Stimulated activated CD8-positive, alpha-beta memory T cell treated with anti-CD3 and anti-CD28 coated beads, Interleukin-4, amount 100 ng/mL, for 24 hours (primary cell): Measurements from ENCODE around the gene TRAK2.
"Not testable (repeated sequence)": the region's sequence is repeated elsewhere in the genome, so short reads cannot be mapped to it uniquely, and the experiment has no call there.

Source experiments
- DNase-seq: peaks from one replicate; pipeline ENCODE4 v3.0.0-alpha.2; 2020; ENCODE audit warnings: low read depth

Gene TRAK2

GRCh38 chr2:201452058-201452921, 1.0 kb upstream of the TRAK2 start:
- DNase-seq = no peak

GRCh38 chr2:201450954-201451291, 335 bp downstream of the TRAK2 start:
- no peak for DNase-seq

GRCh38 chr2:201448701-201449100, 2.6 kb downstream of the TRAK2 start:
- no peak for DNase-seq

GRCh38 chr2:201448061-201448460, 3.2 kb downstream of the TRAK2 start:
- DNase-seq = no peak

- no peak for DNase-seq
Measured at GRCh38 chr2:201447086-201447485, 4.2 kb downstream of the TRAK2 start.

GRCh38 chr2:201444746-201445465, 6.4 kb downstream of the TRAK2 start:
- DNase-seq = no peak

GRCh38 chr2:201441409-201441808, 9.8 kb downstream of the TRAK2 start:
- no peak for DNase-seq

- no peak for DNase-seq
Measured at GRCh38 chr2:201440182-201440581, 11.1 kb downstream of the TRAK2 start.

- not testable (repeated sequence) for DNase-seq
Measured at GRCh38 chr2:201439336-201439922, 11.8 kb downstream of the TRAK2 start.

GRCh38 chr2:201436141-201436540, 15.1 kb downstream of the TRAK2 start:
- no peak for DNase-seq

- no peak for DNase-seq
Measured at GRCh38 chr2:201433394-201433995, 17.8 kb downstream of the TRAK2 start.

- no peak for DNase-seq
Measured at GRCh38 chr2:201432621-201433393, 18.5 kb downstream of the TRAK2 start.

GRCh38 chr2:201432038-201432620, 19.1 kb downstream of the TRAK2 start:
- DNase-seq = no peak

GRCh38 chr2:201430839-201431238, 20.4 kb downstream of the TRAK2 start:
- no peak for DNase-seq

- not testable (repeated sequence) for DNase-seq
Measured at GRCh38 chr2:201430322-201430721, 20.9 kb downstream of the TRAK2 start.

GRCh38 chr2:201429835-201430234, 21.4 kb downstream of the TRAK2 start:
- not testable (repeated sequence) for DNase-seq

GRCh38 chr2:201428366-201428765, 22.9 kb downstream of the TRAK2 start:
- DNase-seq = not testable (repeated sequence)

- no peak for DNase-seq
Measured at GRCh38 chr2:201425952-201426351, 25.3 kb downstream of the TRAK2 start.

- DNase-seq = no peak
Measured at GRCh38 chr2:201420442-201421113, 30.7 kb downstream of the TRAK2 start.

GRCh38 chr2:201419986-201420385, 31.3 kb downstream of the TRAK2 start:
- no peak for DNase-seq
